Kasumi-1 (cell line): Measurements from ENCODE around the gene IFIT1.
A peak's percentile ranks its signal among the peaks of the same experiment; 100 is the strongest.
"Not testable (repeated sequence)": the region's sequence is repeated elsewhere in the genome, so short reads cannot be mapped to it uniquely, and the experiment has no call there.

Experiments
- DNase-seq, 2 experiments: peaks; one replicate each; lab custom pipeline; 2025; lab: John Stamatoyannopoulos, UW

IFIT1 gene

DNA sequence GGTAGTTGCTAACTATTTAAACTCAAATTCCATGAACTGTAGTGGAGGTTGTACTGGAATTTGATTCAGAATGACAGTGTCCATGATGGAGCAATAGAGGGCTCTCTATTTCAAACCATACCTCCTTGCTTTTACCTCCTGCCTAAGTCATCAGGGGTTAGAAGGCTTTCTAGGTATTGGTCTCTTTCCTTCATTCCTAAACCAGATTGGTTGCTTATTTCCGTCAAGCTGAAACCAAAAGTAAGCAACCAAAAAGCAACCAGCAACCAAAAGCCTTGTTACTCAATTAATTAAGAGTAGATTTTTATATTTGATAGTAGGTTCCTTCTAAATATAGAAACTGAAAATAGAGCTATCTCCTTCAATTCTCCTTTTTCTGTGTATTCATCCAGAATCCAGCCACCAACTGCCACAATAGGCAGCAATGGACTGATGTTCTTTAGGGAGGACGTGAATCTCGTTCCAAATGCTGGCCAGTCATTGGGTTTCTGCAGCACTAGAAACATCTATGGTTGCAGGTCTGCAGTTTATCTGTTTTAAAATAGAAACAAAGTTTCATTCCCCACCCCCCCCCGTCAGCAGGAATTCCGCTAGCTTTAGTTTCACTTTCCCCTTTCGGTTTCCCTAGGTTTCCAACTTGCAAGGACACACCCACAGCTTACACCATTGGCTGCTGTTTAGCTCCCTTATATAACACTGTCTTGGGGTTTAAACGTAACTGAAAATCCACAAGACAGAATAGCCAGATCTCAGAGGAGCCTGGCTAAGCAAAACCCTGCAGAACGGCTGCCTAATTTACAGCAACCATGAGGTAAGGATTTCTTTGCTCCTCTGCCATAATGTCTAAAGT is at the start of gene IFIT1:
Gene IFIT1 (plus strand): TSS at position 717 of the 850 bp plus-strand sequence. CDS start 90 bp downstream, at position 807.
- DNase-seq = peak; percentile 91 to 93

DNA sequence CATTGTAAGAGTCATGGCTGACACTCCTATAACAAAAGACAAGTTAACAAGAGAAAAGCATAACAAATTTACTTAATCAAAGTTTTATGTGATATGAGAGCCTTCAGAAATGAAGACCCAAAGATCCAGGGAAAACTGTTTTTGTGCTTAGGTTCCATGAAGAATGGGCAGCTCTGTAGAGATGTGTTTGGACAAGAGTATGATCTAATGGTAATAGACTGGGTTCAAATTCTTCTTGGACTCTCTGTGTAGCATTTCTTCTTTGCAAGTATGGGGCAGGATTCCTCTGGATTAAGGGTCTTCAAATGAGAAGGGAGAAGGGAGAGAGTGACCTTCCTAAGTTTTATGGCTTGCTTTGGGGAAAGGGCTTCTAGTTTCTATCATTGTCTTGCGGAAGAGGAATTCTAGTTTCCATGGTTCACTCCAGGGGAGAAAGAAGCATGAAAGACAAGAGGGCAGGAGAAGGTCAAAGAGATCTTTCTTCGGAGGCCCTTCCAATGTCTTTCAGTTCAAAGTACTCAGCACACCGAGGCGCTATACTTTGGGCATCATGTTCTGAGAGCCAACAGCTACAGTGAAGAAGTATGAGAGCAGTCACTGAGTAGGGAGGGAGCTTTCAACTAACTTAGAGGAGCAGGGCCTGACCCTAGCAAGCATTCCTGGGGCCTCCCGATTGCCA is 49.2 kb upstream of the IFIT1 start:
- DNase-seq = no peak

DNA sequence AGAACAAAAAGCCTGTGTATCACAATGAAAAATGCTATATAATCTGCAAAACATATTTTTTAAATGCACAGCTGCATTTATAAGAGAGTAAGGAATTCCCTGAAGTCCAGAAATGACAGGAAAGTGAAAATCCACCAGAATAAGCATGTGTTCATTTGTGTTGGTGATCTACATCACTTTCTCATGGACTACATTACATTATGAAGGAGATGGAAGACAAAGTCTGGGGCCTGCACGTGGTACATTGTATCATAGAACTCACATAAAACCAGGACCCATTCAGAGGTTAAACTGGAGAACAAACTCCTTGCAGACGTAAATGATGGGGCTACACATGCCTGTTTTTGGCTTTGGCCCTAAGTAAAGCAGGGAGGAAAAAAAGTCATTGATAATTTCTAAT is 48.3 kb upstream of the IFIT1 start:
- no peak for DNase-seq

DNA sequence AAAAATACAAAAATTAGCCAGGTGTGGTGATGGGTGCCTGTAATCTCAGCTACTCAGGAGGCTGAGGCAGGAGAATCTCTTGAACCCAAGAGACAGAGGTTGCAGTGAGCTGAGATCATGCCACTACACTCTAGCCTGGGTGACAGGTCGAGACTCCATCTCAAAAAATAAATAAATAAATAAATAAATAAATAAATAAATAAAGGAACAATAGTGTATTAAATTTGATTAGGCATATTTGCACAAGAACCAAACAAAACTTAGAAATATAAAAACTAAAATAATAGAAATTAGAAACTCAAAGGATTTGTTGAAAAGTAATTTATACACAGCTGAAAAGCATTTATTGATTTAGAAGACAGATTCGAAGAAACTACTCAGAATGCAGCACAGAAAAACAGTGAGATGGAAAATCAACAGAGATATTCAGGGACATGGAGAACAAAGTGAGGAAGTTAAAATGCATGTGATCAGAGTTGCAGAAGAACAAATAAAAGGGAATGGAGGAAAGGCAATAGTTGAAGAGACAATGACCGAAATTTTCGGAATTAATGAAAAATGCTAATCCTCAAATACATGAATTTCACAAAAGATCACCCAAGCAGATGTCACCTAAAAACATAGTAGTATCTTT is 46.9 kb upstream of the IFIT1 start:
- no peak for DNase-seq

DNA sequence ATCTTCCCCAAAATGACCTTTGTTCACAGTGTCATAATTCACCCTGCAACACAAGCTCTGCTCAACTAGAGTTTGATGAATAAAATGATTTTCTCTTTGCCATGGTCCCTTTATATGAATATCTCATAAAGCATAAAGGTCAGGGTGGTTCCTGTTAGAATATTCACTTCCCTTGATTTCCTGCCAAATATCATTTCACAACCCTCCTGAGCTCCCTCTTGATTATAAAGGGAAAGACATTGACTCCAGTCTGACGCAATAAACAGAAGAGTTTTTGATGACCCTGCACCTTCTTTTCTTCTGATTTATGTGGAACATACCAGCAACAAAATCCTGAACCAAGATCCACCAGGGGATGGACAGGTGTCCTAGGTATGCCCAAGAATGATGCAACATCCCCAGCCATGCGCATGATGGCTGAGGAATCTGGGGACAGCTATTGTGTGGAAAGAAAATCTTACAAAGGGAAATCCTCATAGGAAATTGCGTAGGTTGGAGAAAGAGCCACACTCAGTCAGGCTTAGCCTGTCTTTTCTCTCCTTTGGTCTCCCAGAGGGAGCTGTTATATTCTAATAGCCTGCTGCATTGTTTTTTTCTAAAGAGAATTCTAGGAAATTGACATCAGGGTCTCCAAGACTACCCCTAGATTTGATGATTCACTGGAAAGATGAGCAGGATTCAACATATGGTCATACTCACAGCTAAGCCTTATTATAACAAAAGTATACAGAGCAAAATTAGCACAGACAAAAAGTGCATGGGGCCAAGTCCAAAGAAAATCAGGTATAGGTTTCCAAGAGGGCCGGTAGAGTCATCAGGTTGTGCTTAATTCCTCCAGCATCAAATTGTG is 45.8 kb upstream of the IFIT1 start:
- DNase-seq = peak in 1 of 2 experiments; percentile 17

DNA sequence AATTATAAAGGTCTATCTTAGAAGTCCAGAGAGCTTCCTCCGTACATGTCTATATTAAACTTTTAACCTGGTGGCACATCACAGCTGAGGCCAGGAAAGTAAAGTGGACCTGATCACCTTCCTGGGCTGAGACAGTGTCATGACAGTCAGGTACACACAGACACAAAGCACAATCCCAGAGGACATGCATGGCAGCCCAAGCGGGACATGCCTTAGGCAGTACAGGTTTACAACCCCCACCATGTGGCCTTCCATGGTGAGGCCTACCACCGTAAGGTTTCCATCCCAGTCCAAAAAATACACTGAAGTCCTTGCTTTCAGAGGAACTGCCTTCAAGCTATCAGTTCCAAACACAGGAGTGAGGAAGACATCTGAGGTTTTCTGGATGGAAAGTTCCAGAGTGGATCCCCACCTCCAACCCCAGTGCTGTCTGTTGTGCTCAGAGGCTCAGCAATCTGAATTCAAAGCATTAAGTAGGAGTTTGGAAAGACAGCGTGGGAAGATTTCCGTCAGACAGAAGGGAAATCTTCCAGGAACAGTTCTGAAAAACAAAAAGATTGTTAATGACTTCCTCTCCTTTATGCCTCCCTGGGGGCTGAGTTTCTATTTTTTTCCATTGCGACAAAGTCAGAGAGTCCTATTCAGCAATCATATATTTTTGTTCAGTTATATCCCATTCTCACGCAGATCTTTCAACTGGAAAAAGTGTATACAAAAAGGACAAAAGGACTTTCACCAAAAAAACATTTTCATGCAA is 44.5 kb upstream of the IFIT1 start:
- DNase-seq = no peak

GRCh38 chr10:89348481-89348880 is 43.9 kb upstream of the IFIT1 start:
- no peak for DNase-seq

DNA sequence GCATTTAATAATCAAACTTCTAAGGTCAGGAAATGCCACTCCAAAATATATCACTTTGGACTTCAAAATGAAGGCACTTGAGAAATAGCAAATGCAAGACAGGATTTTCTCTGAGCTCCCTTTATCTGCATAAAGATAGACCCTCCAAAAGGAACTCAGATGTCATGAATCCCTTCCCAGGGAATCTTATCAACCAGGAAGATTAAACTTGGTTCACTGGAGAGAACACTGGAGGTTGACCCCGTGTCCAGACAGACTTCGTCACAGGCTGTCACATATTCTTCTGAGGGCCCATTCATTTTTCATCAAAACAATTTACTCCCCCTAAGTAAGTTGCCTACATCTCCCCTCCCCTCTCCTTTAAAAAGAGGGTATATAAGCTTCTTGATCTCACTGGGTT is 43.4 kb upstream of the IFIT1 start:
- DNase-seq = no peak

GRCh38 chr10:89350631-89351315 is 41.6 kb upstream of the IFIT1 start:
- not testable (repeated sequence) for DNase-seq

GRCh38 chr10:89351412-89351779 is 41.0 kb upstream of the IFIT1 start:
- no peak for DNase-seq

GRCh38 chr10:89351780-89352597 is 40.4 kb upstream of the IFIT1 start:
- DNase-seq = no peak

GRCh38 chr10:89352802-89353201 is 39.6 kb upstream of the IFIT1 start:
- DNase-seq = no peak

- DNase-seq = no peak
Observed at GRCh38 chr10:89355394-89355931, 37.0 kb upstream of the IFIT1 start.

GRCh38 chr10:89357096-89357495 is 35.3 kb upstream of the IFIT1 start:
- no peak for DNase-seq

- no peak for DNase-seq
Observed at GRCh38 chr10:89357975-89358374, 34.4 kb upstream of the IFIT1 start.

- no peak for DNase-seq
Observed at GRCh38 chr10:89360157-89360556, 32.3 kb upstream of the IFIT1 start.

DNA sequence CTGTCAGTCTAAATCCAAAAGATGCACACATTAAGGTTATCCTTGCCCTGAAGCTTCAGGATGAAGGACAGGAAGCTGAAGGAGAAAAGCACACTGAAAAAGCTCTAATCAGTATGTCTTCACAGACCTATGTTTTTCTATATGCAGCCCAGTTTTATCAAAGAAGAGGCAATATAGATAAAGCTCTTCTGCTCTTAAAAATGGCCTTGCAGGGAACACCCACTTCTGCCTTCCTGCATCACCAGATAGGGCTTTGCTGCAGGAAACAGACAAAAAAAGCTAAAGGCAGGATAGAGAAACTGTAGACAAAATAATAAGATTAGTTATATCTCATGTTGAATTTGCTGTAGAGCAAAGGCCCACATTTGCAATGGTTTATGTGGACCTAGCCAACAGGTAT is 29.5 kb upstream of the IFIT1 start:
- DNase-seq = no peak

- no peak for DNase-seq
Observed at GRCh38 chr10:89363729-89364442, 28.5 kb upstream of the IFIT1 start.

- no peak for DNase-seq
Observed at GRCh38 chr10:89364531-89364930, 27.9 kb upstream of the IFIT1 start.
